Measurements from ENCODE around the gene ACSL6.

GRCh38 chr5:131986161-131986912, 25.1 kb downstream of the ACSL6 start:
- TF ChIP-seq CTCF (IDR thresholded peaks at IDR 0.05 in 8 of 11, conservative IDR thresholded peaks at IDR 0.05 in 3 of 11), result no peak
- no peak for TF ChIP-seq POLR2A (IDR thresholded peaks at IDR 0.05)
- TF ChIP-seq POLR2AphosphoS5 (IDR thresholded peaks at IDR 0.05), result no peak

All from spleen (tissue), 7 donors.